HL-60 (cell line): ENCODE measurements around the gene ANTXR1.

Experiments used
- DNase-seq, 2 experiments: peaks; one replicate each; pipeline ENCODE4 v3.0.0-alpha.2; 2010 to 2020; ENCODE audit warnings: low read depth in 1 of 2, low spot score in 1 of 2
- H3K27ac ChIP-seq: fragments of 250-450 bp; sonication (Bioruptor Pico); replicated peaks from 2 replicates; pipeline ENCODE4 v1.5.1; 2020; ENCODE audit warnings: mild to moderate bottlenecking, moderate library complexity
- H3K27me3 ChIP-seq: fragments of 250-450 bp; sonication (Bioruptor Pico); 2 replicates; pipeline ENCODE4 v1.5.1; 2021; ENCODE audit warnings: mild to moderate bottlenecking, moderate library complexity; ENCODE audit not compliant: insufficient read depth, poor library complexity, severe bottlenecking
- H3K4me3 ChIP-seq: replicated peaks from 2 replicates; pipeline ENCODE4 v1.5.1; 2011; ENCODE audit warnings: mild to moderate bottlenecking, control low read depth, low read length; ENCODE audit not compliant: insufficient read depth
- CTCF ChIP-seq: IDR thresholded peaks from one replicate; pipeline ENCODE4 v1.5.1; 2011; ENCODE audit warnings: low read length, control low read depth, inconsistent platforms; ENCODE audit not compliant: insufficient read depth
- GABPA ChIP-seq: IDR thresholded peaks from 2 replicates; pipeline ENCODE4 v1.6.1; 2012; ENCODE audit warnings: low read depth
- POLR2AphosphoS5 ChIP-seq: IDR thresholded peaks from 2 replicates; pipeline ENCODE4 v1.6.1; 2012; ENCODE audit warnings: low read depth
- REST ChIP-seq: IDR thresholded peaks from 2 replicates; pipeline ENCODE4 v1.6.1; 2012; ENCODE audit warnings: low read depth; ENCODE audit not compliant: insufficient replicate concordance
- SPI1 ChIP-seq: IDR thresholded peaks from 2 replicates; pipeline ENCODE4 v1.6.1; 2012; ENCODE audit warnings: low read depth, mild to moderate bottlenecking, borderline replicate concordance
- long read RNA-seq: library from polyadenylated mRNA; unstranded; transcript quantifications from one replicate; pipeline ENCODE4 v2.0.0, GENCODE V29; 2020

ANTXR1 gene
- long read RNA-seq: 0 reads

GRCh38 chr2:69013142-69013839 lies at the start of gene ANTXR1:
ANTXR1 (plus strand) TSS chr2:69013179; CDS start chr2:69013500, 321 bp downstream.
- peaks cover 33% of the 10 kb centered on the region for H3K27me3 ChIP-seq
- TF ChIP-seq CTCF (no peak), GABPA (0 out of 2 replicates have a peak, but pooled peaks have one; percentile 29), SPI1 (no peak)
- H3K4me3 ChIP-seq: peak within 1 kb of the TSS; percentile 72
- no peak within 1 kb of the TSS for H3K27ac ChIP-seq
- DNase-seq: no peak

GRCh38 chr2:68964282-68964681 lies 48.7 kb upstream of the ANTXR1 start:
- TF ChIP-seq POLR2AphosphoS5 (no peak), CTCF (no peak), SPI1 (no peak), REST (no peak), GABPA (no peak)
- Histone ChIP-seq H3K4me3 (no peak overlapping the region), H3K27me3 (no peaks in the 10 kb centered on the region), H3K27ac (no peak overlapping the region)
- DNase-seq: no peak

GRCh38 chr2:68968221-68968620 lies 44.8 kb upstream of the ANTXR1 start:
- Histone ChIP-seq H3K27ac (no peak overlapping the region), H3K4me3 (no peak overlapping the region), H3K27me3 (no peaks in the 10 kb centered on the region)
- TF ChIP-seq POLR2AphosphoS5 (no peak), SPI1 (no peak), CTCF (no peak), GABPA (no peak), REST (no peak)
- no peak for DNase-seq
